ENCODE data around the gene NEFH.
"Not testable (repeated sequence)": the region's sequence is repeated elsewhere in the genome, so short reads cannot be mapped to it uniquely, and the experiment has no call there.

The NEFH gene

DNA sequence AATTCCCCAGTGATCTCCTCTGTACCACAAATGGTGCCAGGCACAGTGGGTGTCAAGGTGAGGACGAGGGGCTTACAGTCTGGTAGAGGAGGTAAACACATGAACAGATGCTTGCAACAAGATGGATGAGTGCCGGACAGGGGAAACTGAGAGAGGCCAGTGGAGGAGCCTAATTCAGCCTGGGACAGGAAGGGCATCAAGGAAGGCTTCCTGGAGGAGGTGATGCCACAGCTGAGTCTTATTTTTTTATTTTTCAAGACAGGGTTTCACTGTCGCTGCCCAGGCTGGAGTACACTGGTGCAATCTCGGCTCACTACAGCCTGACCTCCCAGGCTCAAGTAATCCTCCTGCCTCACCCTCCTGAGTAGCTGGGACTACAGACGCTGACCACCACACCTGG is 18.8 kb upstream of the NEFH start:
- DNase-seq (ENCODE audit: low read depth), result no peak

GRCh38 chr22:29463629-29464028 is 16.4 kb upstream of the NEFH start:
- no peak for DNase-seq (ENCODE audit: low read depth)

GRCh38 chr22:29464581-29464980 is 15.4 kb upstream of the NEFH start:
- no peak for DNase-seq (ENCODE audit: low read depth)

DNA sequence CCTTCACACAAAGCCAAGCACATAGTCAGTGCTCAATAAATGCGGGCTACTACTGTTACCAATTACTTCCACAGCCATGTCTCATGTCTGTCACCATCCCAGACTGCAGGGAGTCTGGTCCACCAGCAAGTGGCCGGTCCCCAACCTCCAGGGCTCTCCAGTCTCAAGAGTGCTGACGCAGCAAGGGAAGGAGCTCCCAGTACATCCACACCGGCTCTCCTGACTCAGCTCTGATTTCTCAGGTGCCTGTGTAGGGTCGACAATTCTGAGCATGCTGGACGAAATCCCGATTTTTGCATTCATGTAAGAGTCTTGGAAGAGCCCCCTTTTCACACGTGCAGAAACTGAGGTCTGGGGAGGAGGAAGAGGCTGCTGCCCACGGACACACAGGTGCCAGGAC is 10.3 kb upstream of the NEFH start:
- DNase-seq (ENCODE audit: low read depth), result no peak

- no peak for DNase-seq (ENCODE audit: low read depth)
Observed at GRCh38 chr22:29470159-29470855, 9.7 kb upstream of the NEFH start.

- no peak for DNase-seq (ENCODE audit: low read depth)
Observed at GRCh38 chr22:29473001-29473400, 7.0 kb upstream of the NEFH start.

GRCh38 chr22:29475550-29475949 is 4.5 kb upstream of the NEFH start:
- no peak for DNase-seq (ENCODE audit: low read depth)

DNA sequence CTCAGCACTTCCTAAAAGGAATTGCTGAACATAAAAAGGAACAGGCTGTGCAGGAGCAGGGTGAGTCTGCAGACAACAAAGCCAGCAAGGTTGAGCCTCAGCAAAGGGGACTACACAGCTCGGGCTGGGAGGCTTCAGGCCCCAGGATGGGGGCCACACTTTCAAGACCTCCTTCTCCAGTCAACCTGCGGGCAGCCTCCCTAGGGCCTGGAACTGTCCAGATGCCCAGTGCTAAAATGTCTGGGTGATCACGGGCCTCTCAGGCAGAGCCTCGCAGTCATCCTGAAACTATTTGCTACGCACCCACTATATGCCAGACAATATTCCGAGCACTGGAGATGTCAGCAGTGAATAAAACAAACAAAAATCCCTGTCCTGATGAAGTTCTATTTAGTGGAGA is 3.9 kb upstream of the NEFH start:
- DNase-seq (ENCODE audit: low read depth), result no peak

DNA sequence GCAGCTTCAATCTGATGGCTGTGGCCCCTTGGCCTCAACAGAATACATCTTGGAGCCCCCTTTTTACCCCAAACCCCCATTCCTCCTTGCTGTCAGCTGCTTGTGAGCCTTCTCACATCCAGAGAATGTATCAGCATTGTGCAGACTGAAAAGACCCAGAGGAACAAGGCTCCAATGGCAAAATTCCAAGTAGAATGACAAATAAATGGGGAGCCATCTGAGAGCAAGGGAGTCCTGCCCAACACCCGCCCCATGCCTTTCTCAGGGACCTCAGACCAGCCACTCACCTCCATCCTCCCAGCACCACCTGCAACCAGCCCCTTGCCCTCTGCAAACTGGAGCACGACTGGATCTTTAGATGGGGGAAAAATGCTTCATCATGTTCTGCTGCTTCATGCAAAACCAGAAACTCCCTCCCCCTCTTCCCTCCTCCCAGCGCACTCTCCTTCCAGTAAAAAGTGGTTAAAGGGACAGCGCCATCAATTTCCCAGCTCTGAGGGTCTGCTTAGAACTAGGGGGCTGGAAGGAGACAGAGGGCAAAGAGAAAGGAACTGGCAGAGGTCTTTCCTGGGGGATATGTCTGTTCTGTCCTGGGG is 2.2 kb upstream of the NEFH start:
- DNase-seq (ENCODE audit: low read depth), result no peak

DNA sequence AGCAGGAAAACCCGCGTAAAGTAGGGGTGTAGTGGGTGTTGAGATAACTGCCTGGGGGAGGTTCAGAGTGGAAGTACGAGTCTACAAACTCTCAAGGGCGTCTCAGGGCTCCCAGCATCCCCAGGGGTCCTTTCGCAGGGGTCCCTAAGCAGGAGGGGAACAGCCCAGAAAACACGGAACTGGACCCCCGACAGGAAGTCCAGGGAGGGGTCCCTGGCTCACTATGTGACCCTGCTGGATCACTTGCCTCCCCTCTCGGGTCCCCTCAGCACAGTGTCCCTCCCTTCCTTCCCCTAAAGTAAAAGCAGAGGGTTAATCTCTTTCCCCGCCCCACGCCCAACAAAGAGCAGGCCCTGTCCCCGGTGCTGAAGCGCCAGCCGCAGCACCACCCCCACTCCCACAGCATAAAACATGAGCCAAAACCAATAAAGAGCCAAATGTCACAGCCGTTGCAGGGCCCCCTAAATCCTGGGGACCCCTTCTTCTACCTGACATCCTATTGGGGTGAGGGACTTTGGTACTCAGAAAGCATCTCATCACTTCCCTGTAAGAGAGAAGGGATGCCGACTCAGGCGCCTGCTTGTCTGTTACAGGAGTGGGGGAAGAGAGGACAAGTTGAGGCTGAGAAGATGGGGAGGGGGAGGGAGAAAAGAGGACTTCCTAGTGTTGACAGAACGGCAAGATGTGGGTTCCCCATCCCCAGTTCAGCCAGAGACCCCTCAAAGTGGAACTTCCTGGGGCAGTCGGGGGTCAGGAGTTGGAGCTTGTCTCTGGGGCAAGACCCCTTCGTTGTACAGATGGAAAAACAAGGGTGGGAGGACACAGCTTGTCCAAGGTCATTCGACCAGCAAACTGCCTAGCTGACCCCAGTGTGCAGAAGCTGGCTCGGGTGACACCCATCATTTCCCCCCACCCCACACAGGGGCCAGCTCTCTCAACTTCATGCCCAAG is 1.4 kb upstream of the NEFH start:
- DNase-seq (ENCODE audit: low read depth), result no peak

GRCh38 chr22:29480262-29480511 is 169 bp downstream of the NEFH start:
- DNase-seq (ENCODE audit: low read depth), result no peak

GRCh38 chr22:29480512-29481264 is 670 bp downstream of the NEFH start:
- no peak for DNase-seq (ENCODE audit: low read depth)

DNA sequence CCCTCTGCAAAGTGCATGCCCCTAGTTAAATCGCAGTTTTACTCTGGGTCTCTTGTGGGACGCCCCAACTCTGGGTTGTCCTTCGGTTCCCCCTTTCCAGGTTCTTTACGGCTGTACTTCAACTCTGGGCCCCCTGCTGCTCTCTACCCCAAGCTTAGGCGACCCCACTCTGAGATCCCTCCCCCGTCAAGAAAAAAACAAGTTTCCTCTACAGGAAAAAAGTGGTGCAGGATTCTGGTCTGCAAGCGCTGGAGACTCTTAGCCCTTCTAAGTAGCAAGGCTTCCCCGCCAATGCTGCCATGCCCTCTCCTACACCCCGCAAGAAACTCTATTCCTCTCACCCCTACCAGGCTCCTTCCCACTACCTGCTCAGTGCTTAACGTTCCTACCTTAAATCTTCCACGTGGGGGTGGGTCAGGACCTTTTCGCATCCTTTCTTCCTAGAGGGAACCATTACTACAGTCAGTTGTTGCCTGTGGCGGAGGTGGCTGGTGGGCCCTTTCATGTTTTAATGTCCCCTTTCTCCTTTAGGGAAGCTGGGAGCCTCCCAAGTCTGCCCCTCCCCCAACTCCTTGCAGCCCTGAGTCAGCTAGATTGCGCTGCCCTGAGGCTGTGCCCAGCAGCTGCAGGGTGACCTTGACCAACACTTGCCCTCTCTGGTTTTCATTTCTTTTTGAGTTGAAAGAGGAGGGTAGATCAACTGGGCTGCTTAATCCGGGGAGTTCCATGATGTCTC is 1.4 kb downstream of the NEFH start:
- no peak for DNase-seq (ENCODE audit: low read depth)

GRCh38 chr22:29482253-29482652 is 2.2 kb downstream of the NEFH start:
- no peak for DNase-seq (ENCODE audit: low read depth)

DNA sequence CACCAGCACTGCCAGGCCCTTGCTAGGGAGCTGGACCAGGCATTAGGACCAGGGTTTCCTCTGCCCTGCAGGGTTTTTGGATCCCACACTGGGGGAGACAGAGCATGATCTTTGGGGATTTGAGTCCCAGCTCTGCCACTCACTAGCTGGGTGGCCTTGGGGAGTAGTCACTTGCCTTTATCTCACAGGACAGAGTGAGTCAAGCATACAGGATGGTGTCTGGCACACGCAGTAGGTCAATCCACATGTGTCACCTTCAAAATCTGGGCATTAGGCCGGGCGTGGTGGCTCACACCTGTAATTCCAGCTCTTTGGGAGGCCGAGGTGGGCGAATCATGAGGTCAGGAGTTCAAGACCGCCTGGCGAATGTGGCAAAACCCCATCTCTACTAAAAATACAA is 2.7 kb downstream of the NEFH start:
- DNase-seq (ENCODE audit: low read depth), result no peak

GRCh38 chr22:29483254-29483653 is 3.2 kb downstream of the NEFH start:
- no peak for DNase-seq (ENCODE audit: low read depth)

- DNase-seq (ENCODE audit: low read depth), result no peak
Observed at GRCh38 chr22:29484642-29485041, 4.6 kb downstream of the NEFH start.

GRCh38 chr22:29485448-29485847 is 5.4 kb downstream of the NEFH start:
- DNase-seq (ENCODE audit: low read depth), result no peak

- no peak for DNase-seq (ENCODE audit: low read depth)
Observed at GRCh38 chr22:29487426-29487986, 7.5 kb downstream of the NEFH start.

- not testable (repeated sequence) for DNase-seq (ENCODE audit: low read depth)
Observed at GRCh38 chr22:29489127-29489780, 9.2 kb downstream of the NEFH start.

DNA sequence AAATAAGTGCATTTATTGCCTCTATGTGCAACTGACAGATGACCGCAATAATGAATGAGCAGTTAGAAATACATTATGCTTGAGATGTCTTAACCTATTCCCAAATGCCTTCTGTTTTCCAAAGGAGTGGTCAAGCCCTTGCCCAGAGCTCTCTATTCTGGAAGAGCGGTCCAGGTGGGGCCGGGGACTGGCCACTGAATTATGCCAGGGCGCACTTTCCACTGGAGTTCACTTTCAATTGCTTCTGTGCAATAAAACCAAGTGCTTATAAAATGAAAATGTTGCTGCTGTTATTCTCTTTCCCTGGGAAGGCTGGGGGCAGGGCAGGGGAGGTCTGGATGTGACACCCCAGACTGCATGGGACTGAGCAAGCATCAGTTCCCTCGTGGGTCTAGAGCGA is 11.0 kb downstream of the NEFH start:
- DNase-seq (ENCODE audit: low read depth), result no peak
